A549 (cell line): ENCODE measurements around the gene CPA3. TPM values are rescaled to one million over a fixed set of nuclear protein-coding genes. Genes with fewer than 3 reads are reported as not detected.

ENCODE experiments used
- ATAC-seq, 2 experiments: fragments of 200-7000 bp in 1 of 2; fragments of >200 bp in 1 of 2; cut with Nextera tagmentation in 1 of 2; cut with Tn5 transposase in 1 of 2; 3 replicates each; pipeline versions ENCODE4 v1.8.0 to v1.9.1; 2018 to 2020; ENCODE audit warnings: mild to moderate bottlenecking in 1 of 2, moderate library complexity in 1 of 2
- CTCF ChIA-PET: fragments of 300-600 bp; sonication (Branson Sonifier 250); formaldehyde crosslinking; extraction: SDS; loops from one replicate; lab custom pipeline; 2021; ENCODE audit warnings: antibody characterized with exemption, inconsistent platforms; lab: Yijun Ruan, JAX
- POLR2A ChIA-PET: fragments of 350-600 bp; formaldehyde crosslinking; extraction: SDS; loops from one replicate; lab custom pipeline; 2021; ENCODE audit warnings: antibody characterized with exemption, inconsistent platforms; lab: Yijun Ruan, JAX
- DNase-seq, 2 experiments: peaks; one replicate each; pipeline versions ENCODE4 v3.0.0 to v3.0.0-alpha.2; 2011 to 2016; ENCODE audit warnings: low read depth in 1 of 2, low spot score in 1 of 2
- FAIRE-seq: peaks from 2 replicates; lab custom pipeline; 2011; peaks lifted over from hg19 to GRCh38; lab: Jason Lieb, UNC
- H3K27ac ChIP-seq, 2 experiments: fragments of >200 bp; sonication (Bioruptor Twin); formaldehyde crosslinking; 3 replicates each; pipeline ENCODE4 v1.5.1; 2016 to 2017
- H3K4me1 ChIP-seq: fragments of >200 bp; sonication (Bioruptor Twin); formaldehyde crosslinking; 3 replicates; pipeline ENCODE4 v1.6.1; 2016
- H3K4me2 ChIP-seq: fragments of >200 bp; sonication (Bioruptor Twin); formaldehyde crosslinking; 3 replicates; pipeline ENCODE4 v1.6.1; 2016
- H3K4me3 ChIP-seq: fragments of >200 bp; sonication (Bioruptor Twin); formaldehyde crosslinking; 3 replicates; pipeline ENCODE4 v1.5.1; 2016
- H3K9me3 ChIP-seq: fragments of >200 bp; sonication (Bioruptor Twin); formaldehyde crosslinking; 3 replicates; pipeline ENCODE4 v1.6.1; 2016
- BCL3 ChIP-seq: fragments of >200 bp; sonication (Bioruptor Twin); formaldehyde crosslinking; IDR thresholded peaks from 3 replicates; pipeline ENCODE4 v1.6.1; 2016
- CHD2 ChIP-seq: fragments of 150-350 bp; IDR thresholded peaks from 2 replicates; pipeline ENCODE4 v1.6.1; 2014; ENCODE audit warnings: low read length; ENCODE audit not compliant: partially characterized antibody
- EHF ChIP-seq: fragments of 250-450 bp; sonication (Bioruptor Pico); IDR thresholded peaks from 2 replicates; pipeline ENCODE4 v1.5.0; 2020; ENCODE audit warnings: mild to moderate bottlenecking
- EHMT2 ChIP-seq: fragments of 200-600 bp; sonication (generic); IDR thresholded peaks from 2 replicates; pipeline ENCODE4 v1.6.1; 2016; ENCODE audit warnings: antibody characterized with exemption, low read depth, mild to moderate bottlenecking, moderate library complexity
- EP300 ChIP-seq, 2 experiments: fragments of >200 bp; sonication (Bioruptor Twin); formaldehyde crosslinking; IDR thresholded peaks; 2 replicates in 1 of 2; 3 replicates in 1 of 2; pipeline ENCODE4 v1.6.1; 2016 to 2017
- ESRRA ChIP-seq: fragments of 150-350 bp; IDR thresholded peaks from 2 replicates; pipeline ENCODE4 v1.6.1; 2014; ENCODE audit warnings: mild to moderate bottlenecking, low read length, borderline replicate concordance
- FOSL2 ChIP-seq, 2 experiments: fragments of 450-650 bp in 1 of 2; fragments of >200 bp in 1 of 2; sonication (Bioruptor Twin) in 1 of 2; formaldehyde crosslinking; IDR thresholded peaks; 2 replicates each; pipeline versions ENCODE4 v1.5.0 to v1.6.1; 2016 to 2020; ENCODE audit warnings: mild to moderate bottlenecking in 1 of 2, moderate library complexity in 1 of 2
- FOXS1 ChIP-seq: fragments of 250-450 bp; sonication (Bioruptor Pico); IDR thresholded peaks from 2 replicates; pipeline ENCODE4 v1.5.0; 2020; ENCODE audit warnings: mild to moderate bottlenecking, moderate library complexity
- HDAC2 ChIP-seq: fragments of 200-600 bp; sonication (generic); IDR thresholded peaks from 2 replicates; pipeline ENCODE4 v1.6.1; 2016
- HOXB13 ChIP-seq: fragments of 250-450 bp; sonication (Bioruptor Pico); IDR thresholded peaks from 2 replicates; pipeline ENCODE4 v1.5.0; 2020; ENCODE audit warnings: low read depth, mild to moderate bottlenecking, moderate library complexity
- JUNB ChIP-seq: fragments of >200 bp; sonication (Bioruptor Twin); formaldehyde crosslinking; IDR thresholded peaks from 2 replicates; pipeline ENCODE4 v1.6.1; 2016
- KDM1A ChIP-seq: fragments of 200-600 bp; sonication (generic); IDR thresholded peaks from 2 replicates; pipeline ENCODE4 v1.6.1; 2016; ENCODE audit warnings: low read depth, mild to moderate bottlenecking
- MAZ ChIP-seq: fragments of 150-350 bp; IDR thresholded peaks from 2 replicates; pipeline ENCODE4 v1.6.1; 2014; ENCODE audit warnings: antibody characterized with exemption, low read depth, low read length, borderline replicate concordance
- NFE2L2 ChIP-seq: fragments of 150-350 bp; conservative IDR thresholded peaks from 2 replicates; pipeline ENCODE4 v1.6.1; 2014; ENCODE audit warnings: low read length
- PHF8 ChIP-seq: fragments of 200-600 bp; sonication (generic); IDR thresholded peaks from 2 replicates; pipeline ENCODE4 v1.6.1; 2016; ENCODE audit warnings: low read depth, mild to moderate bottlenecking, antibody characterized with exemption, moderate library complexity, borderline replicate concordance
- POLR2AphosphoS2 ChIP-seq: conservative IDR thresholded peaks from 2 replicates; pipeline ENCODE4 v1.6.1; 2012; ENCODE audit warnings: low read length, improper control_type of control experiment, inconsistent platforms
- RARB ChIP-seq: fragments of 250-450 bp; sonication (Bioruptor Pico); IDR thresholded peaks from 2 replicates; pipeline ENCODE4 v1.8.0; 2021; ENCODE audit warnings: mild to moderate bottlenecking, moderate library complexity
- RNF2 ChIP-seq: fragments of 200-600 bp; sonication (generic); IDR thresholded peaks from 2 replicates; pipeline ENCODE4 v1.6.1; 2016; ENCODE audit warnings: low read depth, mild to moderate bottlenecking, antibody characterized with exemption, moderate library complexity, borderline replicate concordance
- SMC3 ChIP-seq: fragments of >200 bp; sonication (Bioruptor Twin); formaldehyde crosslinking; IDR thresholded peaks from 3 replicates; pipeline ENCODE4 v1.6.1; 2018; ENCODE audit warnings: inconsistent platforms
- ZFP36 ChIP-seq: fragments of 450-650 bp; IDR thresholded peaks from 2 replicates; pipeline ENCODE4 v1.6.1; 2014; ENCODE audit warnings: borderline replicate concordance; ENCODE audit not compliant: partially characterized antibody
- ZNF302 ChIP-seq: fragments of 250-450 bp; sonication (Bioruptor Pico); IDR thresholded peaks from 2 replicates; pipeline ENCODE4 v1.9.0; 2021; ENCODE audit warnings: inconsistent platforms, mild to moderate bottlenecking, moderate library complexity
- ZSCAN20 ChIP-seq: fragments of 250-450 bp; sonication (Bioruptor Pico); IDR thresholded peaks from 2 replicates; pipeline ENCODE4 v1.8.0; 2022; ENCODE audit warnings: mild to moderate bottlenecking, moderate library complexity
- WGBS: methylation state at CpG from one replicate; pipeline ENCODE4 v1.1.6; 2017; ENCODE audit errors: missing lambda C conversion rate; 5-methylcytosine and 5-hydroxymethylcytosine counted together
- polyA plus RNA-seq, 4 experiments: library from polyadenylated mRNA; depleted of rRNA in 3 of 4; stranded (reverse); fragments of >200 nt; fragmentation: RNase III in 1 of 4; extraction: RNeasy Plus Mini Kit Qiagen cat#74134 plus additional on column Dnase treatment in 1 of 4; gene quantifications; 2 replicates in 3 of 4; 3 replicates in 1 of 4; pipeline ENCODE4 v1.2.3, GENCODE V29; 2011 to 2017
- TF ChIP-seq, protein P1 (sequence below): fragments of 200-600 bp; sonication (generic); IDR thresholded peaks from 2 replicates; pipeline ENCODE4 v1.6.1; 2016; ENCODE audit warnings: antibody characterized with exemption, mild to moderate bottlenecking, moderate library complexity

The CPA3 gene
- polyA plus RNA-seq, 2 of the 4 experiments (the other 2 are of a cell fraction), result not detected

GRCh38 chr3:148931574-148931973 lies 66.5 kb downstream of the CPA3 start:
- FAIRE-seq (no peak), DNase-seq (no peak), ATAC-seq (no peak)
- TF ChIP-seq ZSCAN20 (CRISPR knock-in tag) (no peak), ZFP36 (no peak), CHD2 (no peak), HOXB13 (no peak), RARB (CRISPR knock-in tag) (no peak)
- no peaks in the 10 kb centered on the region for H3K9me3 ChIP-seq
- CTCF ChIA-PET, result no interaction called here
- H3K27ac ChIP-seq, result no peak overlapping the region
- no peak overlapping the region for H3K4me3 ChIP-seq
- H3K4me2 ChIP-seq, result no peak overlapping the region
- 73% methylated on average over 4 of the region's 4 CpGs for WGBS
- POLR2A ChIA-PET, result no interaction called here
- no peaks in the 10 kb centered on the region for H3K4me1 ChIP-seq

DNA sequence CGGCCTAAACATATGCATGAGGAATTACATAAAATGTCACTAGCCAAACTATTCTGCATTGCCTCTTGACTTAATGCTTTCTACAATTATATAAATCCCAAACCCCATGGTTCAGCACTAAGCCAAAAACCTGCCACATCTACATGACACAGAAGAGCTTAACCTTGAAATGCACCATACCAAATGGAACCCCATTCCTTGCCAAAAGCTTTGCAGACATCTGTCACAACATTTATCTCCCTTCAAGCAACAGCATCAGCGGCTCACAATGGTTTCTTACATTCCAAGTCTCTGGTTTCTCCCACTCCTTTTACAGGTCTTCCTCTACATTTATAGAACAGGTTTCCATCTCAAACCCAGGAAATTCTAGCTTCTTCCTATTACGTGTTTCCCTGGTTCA lies 67.9 kb downstream of the CPA3 start:
- WGBS, result 46% methylated on average over 3 of the region's 3 CpGs
- no peak for FAIRE-seq
- no peak for ATAC-seq
- H3K4me2 ChIP-seq, result no peak overlapping the region
- H3K27ac ChIP-seq, result no peak overlapping the region
- no peak overlapping the region for H3K4me3 ChIP-seq
- ChIA-PET CTCF (interaction anchor here (3.1 kb wide), 1 partner anchor 10 kb away, joined by 16 read pairs; no protein-coding TSS in a partner anchor), POLR2A (no interaction called here)
- DNase-seq, result no peak
- TF ChIP-seq KDM1A (no peak), JUNB (no peak), NFE2L2 (no peak), BCL3 (no peak), HOXB13 (no peak), PHF8 (no peak), FOSL2 (IDR thresholded peaks at IDR 0.05) (no peak), FOSL2 (CRISPR knock-in tag; IDR thresholded peaks at IDR 0.05) (no peak)
- TF ChIP-seq, all 56 proteins: peak for 0
- H3K9me3 ChIP-seq, result no peaks in the 10 kb centered on the region
- no peaks in the 10 kb centered on the region for H3K4me1 ChIP-seq

GRCh38 chr3:148937467-148938255 lies 72.6 kb downstream of the CPA3 start:
- FAIRE-seq, result no peak

More at GRCh38 chr3:148937467-148938255, 72.6 kb downstream of the CPA3 start:
- WGBS, result 53% methylated on average over 10 of the region's 10 CpGs
- ATAC-seq (no peak), DNase-seq (no peak)
- Histone ChIP-seq H3K9me3 (no peaks in the 10 kb centered on the region), H3K4me3 (no peak overlapping the region), H3K27ac (no peak overlapping the region), H3K4me1 (no peaks in the 10 kb centered on the region), H3K4me2 (no peak overlapping the region)
- TF ChIP-seq HDAC2 (no peak), EHF (no peak), POLR2AphosphoS2 (no peak), EP300 (IDR thresholded peaks at IDR 0.05) (no peak), HOXB13 (no peak), CHD2 (no peak), ESRRA (no peak), ZNF302 (CRISPR knock-in tag) (no peak), SMC3 (no peak), RNF2 (no peak), JUNB (no peak), PHF8 (no peak), MAZ (no peak), KDM1A (no peak), FOXS1 (CRISPR knock-in tag) (no peak), EHMT2 (no peak)
- TF ChIP-seq, protein P1, sequence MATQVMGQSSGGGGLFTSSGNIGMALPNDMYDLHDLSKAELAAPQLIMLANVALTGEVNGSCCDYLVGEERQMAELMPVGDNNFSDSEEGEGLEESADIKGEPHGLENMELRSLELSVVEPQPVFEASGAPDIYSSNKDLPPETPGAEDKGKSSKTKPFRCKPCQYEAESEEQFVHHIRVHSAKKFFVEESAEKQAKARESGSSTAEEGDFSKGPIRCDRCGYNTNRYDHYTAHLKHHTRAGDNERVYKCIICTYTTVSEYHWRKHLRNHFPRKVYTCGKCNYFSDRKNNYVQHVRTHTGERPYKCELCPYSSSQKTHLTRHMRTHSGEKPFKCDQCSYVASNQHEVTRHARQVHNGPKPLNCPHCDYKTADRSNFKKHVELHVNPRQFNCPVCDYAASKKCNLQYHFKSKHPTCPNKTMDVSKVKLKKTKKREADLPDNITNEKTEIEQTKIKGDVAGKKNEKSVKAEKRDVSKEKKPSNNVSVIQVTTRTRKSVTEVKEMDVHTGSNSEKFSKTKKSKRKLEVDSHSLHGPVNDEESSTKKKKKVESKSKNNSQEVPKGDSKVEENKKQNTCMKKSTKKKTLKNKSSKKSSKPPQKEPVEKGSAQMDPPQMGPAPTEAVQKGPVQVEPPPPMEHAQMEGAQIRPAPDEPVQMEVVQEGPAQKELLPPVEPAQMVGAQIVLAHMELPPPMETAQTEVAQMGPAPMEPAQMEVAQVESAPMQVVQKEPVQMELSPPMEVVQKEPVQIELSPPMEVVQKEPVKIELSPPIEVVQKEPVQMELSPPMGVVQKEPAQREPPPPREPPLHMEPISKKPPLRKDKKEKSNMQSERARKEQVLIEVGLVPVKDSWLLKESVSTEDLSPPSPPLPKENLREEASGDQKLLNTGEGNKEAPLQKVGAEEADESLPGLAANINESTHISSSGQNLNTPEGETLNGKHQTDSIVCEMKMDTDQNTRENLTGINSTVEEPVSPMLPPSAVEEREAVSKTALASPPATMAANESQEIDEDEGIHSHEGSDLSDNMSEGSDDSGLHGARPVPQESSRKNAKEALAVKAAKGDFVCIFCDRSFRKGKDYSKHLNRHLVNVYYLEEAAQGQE, result no peak
- ChIA-PET POLR2A (no interaction called here), CTCF (no interaction called here)
